NCI-H2029 (cell line): Measurements from ENCODE around the gene PLCL2.
"Not testable (repeated sequence)": the region's sequence is repeated elsewhere in the genome, so short reads cannot be mapped to it uniquely, and the experiment has no call there.

Experiments used
- DNase-seq: peaks from one replicate; lab custom pipeline; 2025; lab: John Stamatoyannopoulos, UW

PLCL2 gene

DNA sequence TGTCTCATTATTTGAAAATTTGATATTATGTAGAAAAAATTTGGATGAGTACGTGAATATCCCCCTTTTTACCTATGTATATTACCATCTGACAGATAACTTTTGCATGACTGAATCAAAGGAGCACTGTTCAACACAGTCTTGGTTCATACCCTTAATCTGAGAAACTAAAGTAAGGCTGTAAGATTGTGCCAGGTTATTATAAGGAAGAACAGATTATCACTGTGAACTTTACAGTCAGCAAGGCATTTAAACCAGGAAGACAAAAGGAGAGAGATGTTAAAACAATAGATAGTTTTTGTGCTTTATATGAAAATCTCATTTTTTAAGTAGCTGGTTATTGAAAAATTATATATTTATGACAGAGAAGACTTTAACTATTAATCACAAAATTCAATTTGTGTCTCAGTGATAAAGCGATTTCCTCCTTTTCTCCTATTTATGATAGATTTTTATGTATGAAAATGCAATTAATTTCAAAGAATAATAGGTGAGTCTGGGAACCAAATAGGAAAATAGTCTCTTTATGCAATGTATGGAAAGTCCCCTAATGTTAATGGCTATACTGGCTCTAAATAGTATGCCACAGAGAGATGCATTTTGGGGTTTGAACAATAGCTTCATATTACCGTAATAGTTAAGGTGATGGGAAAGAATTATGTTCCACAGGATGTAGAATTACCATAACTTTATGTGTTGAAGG is 33.4 kb downstream of the PLCL2 start:
- no peak for DNase-seq

GRCh38 chr3:16918683-16919025 is 33.9 kb downstream of the PLCL2 start:
- no peak for DNase-seq

DNA sequence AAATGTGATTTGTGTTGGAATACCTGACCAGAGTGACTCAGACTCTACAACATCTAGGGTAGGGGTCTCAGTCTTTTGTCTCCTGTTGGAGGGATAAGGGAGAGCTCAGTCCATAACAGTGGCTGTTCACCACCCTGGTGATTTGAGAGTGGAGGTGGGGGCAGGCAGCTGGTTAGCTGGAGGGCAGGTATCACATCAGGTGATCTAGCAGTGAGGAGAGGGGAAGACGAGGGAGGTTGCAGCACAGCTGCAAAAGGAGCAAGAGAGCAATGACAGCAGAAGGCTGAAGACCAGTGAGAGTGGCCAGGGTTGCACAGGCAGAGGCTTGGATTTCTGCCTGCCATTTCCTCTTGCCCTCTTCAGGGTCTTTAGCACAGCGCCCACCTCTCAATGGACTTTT is 38.4 kb downstream of the PLCL2 start:
- no peak for DNase-seq

GRCh38 chr3:16927485-16927884 is 42.7 kb downstream of the PLCL2 start:
- DNase-seq, result no peak

DNA sequence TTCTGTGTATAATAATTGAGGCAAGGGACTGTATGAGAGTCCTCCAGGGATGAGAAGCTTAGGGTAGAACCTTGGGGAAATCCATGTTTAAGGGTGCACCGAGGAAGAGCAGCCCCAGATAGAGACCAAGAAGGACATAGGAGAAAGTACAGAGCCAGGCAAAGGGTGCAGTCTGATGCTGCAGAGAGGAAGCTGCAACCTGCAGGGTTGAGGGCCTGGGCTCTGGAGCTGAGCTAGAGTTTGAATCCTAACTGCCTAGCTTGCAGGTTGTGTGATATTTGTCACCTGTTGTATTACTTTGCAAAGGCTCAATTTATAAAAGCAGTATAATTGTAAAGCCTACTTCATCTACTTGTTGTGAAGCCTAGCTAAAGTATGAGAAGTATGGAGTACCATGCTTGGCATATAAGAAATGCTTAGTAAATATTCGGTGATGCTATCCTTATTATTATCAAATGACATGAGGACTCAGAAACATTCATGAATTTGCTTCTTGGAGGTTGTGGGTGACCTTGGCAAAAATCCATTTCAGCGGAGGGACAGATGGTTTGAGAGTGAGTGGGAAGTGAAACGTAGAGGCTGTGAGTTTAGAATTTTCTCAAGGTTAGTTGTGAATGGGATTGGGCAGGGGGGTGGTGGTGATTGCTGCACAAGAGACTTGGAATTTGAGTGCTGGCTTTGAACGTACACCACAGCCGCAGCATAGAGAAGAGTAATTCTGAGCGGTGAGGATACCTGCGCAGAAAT is 43.8 kb downstream of the PLCL2 start:
- DNase-seq, result no peak

- no peak for DNase-seq
Observed at GRCh38 chr3:16929311-16929710, 44.6 kb downstream of the PLCL2 start.

DNA sequence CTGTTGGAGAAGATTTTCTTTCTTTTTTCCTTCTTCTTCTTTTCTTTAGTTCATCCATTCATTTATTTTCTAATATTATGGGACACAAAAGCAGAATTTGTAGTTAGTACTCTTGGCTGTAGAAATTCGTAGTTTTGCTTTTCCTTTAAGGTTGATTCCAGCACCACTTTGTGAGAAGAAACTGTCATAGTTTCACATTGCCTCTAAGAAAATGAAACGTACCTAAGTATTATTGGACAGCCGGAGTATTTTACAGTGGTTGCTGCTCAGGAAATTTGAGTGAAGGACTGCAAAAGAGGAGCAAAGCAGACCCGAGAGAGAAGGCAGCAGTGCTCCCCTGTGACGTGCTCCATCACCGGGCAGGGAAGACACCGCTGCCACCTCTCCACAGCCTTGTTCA is 48.1 kb downstream of the PLCL2 start:
- DNase-seq, result no peak

- no peak for DNase-seq
Observed at GRCh38 chr3:16935781-16936180, 51.0 kb downstream of the PLCL2 start.

- no peak for DNase-seq
Observed at GRCh38 chr3:16936233-16936632, 51.5 kb downstream of the PLCL2 start.

- no peak for DNase-seq
Observed at GRCh38 chr3:16936676-16937230, 52.0 kb downstream of the PLCL2 start.

DNA sequence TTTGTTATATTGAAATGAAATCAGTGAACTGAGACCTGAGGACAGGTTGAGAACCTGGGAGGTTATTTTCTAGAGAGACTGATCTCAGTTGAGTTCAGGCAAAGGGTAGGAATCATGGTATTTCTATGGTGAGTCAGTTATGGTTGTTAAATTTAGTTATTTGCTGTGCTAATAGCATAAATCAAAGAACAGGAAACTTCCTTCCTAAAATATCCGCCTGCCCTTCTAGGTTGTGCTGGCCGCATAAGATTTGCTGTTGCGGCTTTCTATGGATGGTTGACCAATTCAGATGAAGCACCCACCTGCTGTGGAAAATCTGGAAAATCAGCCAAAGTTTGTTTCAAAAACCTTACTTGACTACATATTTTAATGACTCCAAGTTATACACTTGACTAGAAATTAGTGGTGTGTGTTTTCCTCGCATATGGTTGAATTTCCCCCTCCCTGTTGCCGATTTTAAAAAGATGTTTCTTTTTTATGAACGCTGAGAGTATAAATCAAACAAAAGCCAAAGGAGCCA is 52.6 kb downstream of the PLCL2 start:
- DNase-seq, result no peak

- DNase-seq, result no peak
Observed at GRCh38 chr3:16940769-16941700, 56.3 kb downstream of the PLCL2 start.

- no peak for DNase-seq
Observed at GRCh38 chr3:16942955-16943354, 58.2 kb downstream of the PLCL2 start.

DNA sequence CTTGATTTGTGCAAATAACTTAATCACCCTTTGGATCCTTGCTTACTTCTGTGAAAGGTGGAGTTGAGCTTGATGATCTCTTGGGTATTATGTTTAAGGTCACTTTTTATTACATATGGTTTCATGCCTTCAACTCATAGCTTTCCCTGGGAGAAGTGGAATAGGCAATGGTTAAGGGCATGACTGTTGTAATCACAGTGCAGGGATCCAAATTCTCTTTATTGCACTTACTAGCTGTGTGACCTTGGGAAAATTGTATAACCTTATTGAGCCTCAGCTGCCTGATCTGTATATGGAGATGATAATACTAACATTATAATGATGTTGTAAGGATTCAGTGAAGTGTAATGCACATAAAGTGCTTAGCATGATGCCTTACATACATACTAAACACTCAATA is 59.1 kb downstream of the PLCL2 start:
- DNase-seq, result no peak

DNA sequence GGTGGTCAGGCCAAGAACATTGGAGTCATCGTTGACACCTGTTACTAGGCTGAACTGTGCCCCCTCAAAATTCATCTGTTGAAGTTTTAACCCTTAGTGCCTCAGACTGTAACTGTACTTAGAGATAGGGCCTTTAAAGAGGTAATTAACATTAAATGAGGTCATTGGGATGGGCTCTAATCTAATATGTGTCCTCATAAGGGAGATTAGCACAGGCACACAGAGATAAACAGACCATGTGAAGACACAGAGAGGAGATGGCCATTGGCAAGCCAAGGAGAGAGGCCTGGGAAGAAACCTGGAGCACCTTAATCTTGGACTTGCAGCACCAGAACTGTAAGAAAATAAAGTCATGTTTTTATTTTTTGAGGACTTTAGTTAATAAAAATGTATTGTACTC is 59.6 kb downstream of the PLCL2 start:
- DNase-seq, result no peak

GRCh38 chr3:16945330-16945729 is 60.6 kb downstream of the PLCL2 start:
- DNase-seq, result peak; percentile 59

GRCh38 chr3:16950282-16950681 is 65.5 kb downstream of the PLCL2 start:
- no peak for DNase-seq

DNA sequence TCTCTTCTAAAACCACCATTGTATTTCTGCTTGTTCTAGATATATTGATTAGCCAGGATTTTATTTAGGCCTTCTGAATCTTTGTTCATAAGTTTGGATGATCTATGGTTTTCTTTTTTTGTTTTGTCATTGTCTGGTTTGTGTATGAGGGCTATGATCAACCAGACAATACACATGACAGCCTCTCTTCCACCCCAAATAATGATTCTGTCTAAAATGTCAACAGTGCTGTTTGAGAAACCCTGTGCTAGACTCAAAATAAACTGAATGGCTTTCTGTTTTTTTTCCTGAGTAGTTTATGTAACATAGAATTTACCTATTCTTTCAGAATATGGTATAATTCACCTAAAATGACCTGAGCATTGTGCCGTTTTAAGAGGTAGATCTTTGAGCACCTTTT is 66.1 kb downstream of the PLCL2 start:
- no peak for DNase-seq

- not testable (repeated sequence) for DNase-seq
Observed at GRCh38 chr3:16957852-16958251, 73.1 kb downstream of the PLCL2 start.

DNA sequence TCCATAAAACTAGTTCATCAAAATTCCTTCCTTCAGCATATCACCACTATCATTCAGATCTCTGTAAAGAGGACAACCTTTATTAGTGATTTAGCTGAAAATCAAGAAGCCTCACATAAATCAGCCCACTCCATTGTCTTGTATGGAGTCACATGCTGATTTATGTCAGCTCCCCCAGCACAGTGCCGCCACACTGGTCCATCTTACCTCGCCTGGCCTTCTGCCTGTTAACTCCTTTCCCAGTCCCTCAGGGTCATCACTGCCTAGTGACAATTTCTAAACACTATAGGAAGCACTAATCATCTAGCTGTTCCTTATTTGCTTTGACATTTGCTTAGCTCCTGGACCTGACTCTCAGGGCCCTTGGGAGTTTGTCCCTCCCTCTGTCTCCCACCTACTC is 75.4 kb downstream of the PLCL2 start:
- DNase-seq, result no peak

- no peak for DNase-seq
Observed at GRCh38 chr3:16961621-16962205, 77.0 kb downstream of the PLCL2 start.

GRCh38 chr3:16975083-16975482 is 90.3 kb downstream of the PLCL2 start:
- no peak for DNase-seq
